Prostate gland (tissue), 2 donors: Measurements from ENCODE around the gene EYA4.

Experiments
- CTCF ChIP-seq, 4 experiments: fragments of 200-600 bp in 2 of 4; fragments of 450-650 bp in 2 of 4; sonication (generic) in 2 of 4; IDR thresholded peaks; 1 replicate in 3 of 4; 2 replicates in 1 of 4; pipeline ENCODE4 v1.5.1; 2016 to 2019; ENCODE audit warnings: antibody characterized with exemption in 4 of 4, mild to moderate bottlenecking in 2 of 4, moderate library complexity in 2 of 4
- POLR2A ChIP-seq: fragments of 450-650 bp; IDR thresholded peaks from one replicate; pipeline ENCODE4 v1.6.1; 2016; ENCODE audit warnings: antibody characterized with exemption, mild to moderate bottlenecking

- TF ChIP-seq CTCF (IDR thresholded peaks at IDR 0.05) = no peak
- TF ChIP-seq POLR2A = no peak
These were observed 260.6 kb downstream of the EYA4 start for GRCh38 chr6:133501675-133502270.
